Spinal cord (tissue), 10 donors: ENCODE data around the gene NSUN5. TPM values are rescaled to one million over a fixed set of nuclear protein-coding genes. Genes with fewer than 3 reads are reported as not detected.
"Not testable (repeated sequence)": the region's sequence is repeated elsewhere in the genome, so short reads cannot be mapped to it uniquely, and the experiment has no call there.

Experiments used
- DNase-seq, 6 donors: peaks; one replicate each; pipeline versions ENCODE4 v3.0.0 to v3.0.0-alpha.2; 2013 to 2015; ENCODE audit warnings: low spot score in 6 of 6, low read depth in 4 of 6
- H3K27ac ChIP-seq: one replicate; pipeline ENCODE4 v1.5.1; 2013; ENCODE audit warnings: low read depth, low read length, control low read depth
- H3K27me3 ChIP-seq: one replicate; pipeline ENCODE4 v1.6.1; 2013; ENCODE audit warnings: low read length; ENCODE audit not compliant: control insufficient read depth, insufficient read depth
- H3K36me3 ChIP-seq: one replicate; pipeline ENCODE4 v1.6.1; 2013; ENCODE audit warnings: low read length; ENCODE audit not compliant: control insufficient read depth, insufficient read depth
- H3K4me1 ChIP-seq: one replicate; pipeline ENCODE4 v1.6.1; 2013; ENCODE audit warnings: low read length; ENCODE audit not compliant: control insufficient read depth, insufficient read depth
- H3K4me3 ChIP-seq: one replicate; pipeline ENCODE4 v1.5.1; 2013; ENCODE audit warnings: low read depth, low read length, control low read depth
- H3K9me3 ChIP-seq: one replicate; pipeline ENCODE4 v1.6.1; 2013; ENCODE audit warnings: low read length; ENCODE audit not compliant: control insufficient read depth, insufficient read depth
- WGBS: methylation state at CpG from one replicate; pipeline ENCODE4 v1.1.5; 2013; ENCODE audit warnings: missing lambda C conversion rate; ENCODE audit not compliant: insufficient coverage; 5-methylcytosine and 5-hydroxymethylcytosine counted together
- polyA plus RNA-seq, 2 donors: library from polyadenylated mRNA; unstranded; fragments of 120-200 nt; gene quantifications; one replicate each; pipeline ENCODE4 v1.2.1, GENCODE V29; 2013; ENCODE audit not compliant: insufficient read length in 2 of 2
- total RNA-seq, 2 donors: library from RNA; depleted of rRNA in 1 of 2; stranded (reverse); fragments of 120-200 nt in 1 of 2; fragments of >200 nt in 1 of 2; gene quantifications; one replicate each; pipeline versions ENCODE4 v1.2.3 to v1.2.4, GENCODE V29; 2013 to 2014
- donor health status: healthy.

Gene NSUN5
- total and polyA plus RNA-seq, 4 donors, result 13.2 to 33.6 (median 24.1) TPM

GRCh38 chr7:73303546-73303945 lies 5.1 kb downstream of the NSUN5 start:
- DNase-seq, result no peak
- Histone ChIP-seq H3K27me3 (no peaks in the 10 kb centered on the region), H3K9me3 (no peaks in the 10 kb centered on the region), H3K4me1 (peaks cover 7% of the 10 kb centered on the region), H3K36me3 (peaks cover 37% of the 10 kb centered on the region), H3K27ac (no peak overlapping the region), H3K4me3 (no peak overlapping the region)
- 95% methylated on average over 24 of the region's 26 CpGs for WGBS

- H3K9me3 ChIP-seq, DNase-seq, H3K27me3 ChIP-seq, H3K27ac ChIP-seq, H3K4me1 ChIP-seq, H3K4me3 ChIP-seq: not testable (repeated sequence)
- WGBS, result 100% methylated on average over 2 of the region's 10 CpGs
- H3K36me3 ChIP-seq, result peaks cover 37% of the 10 kb centered on the region
These were observed 5.8 kb downstream of the NSUN5 start for GRCh38 chr7:73302846-73303245.

GRCh38 chr7:73301108-73301507 lies 7.5 kb downstream of the NSUN5 start:
- no CpG with 5 or more reads among the region's 14 CpGs for WGBS
- not testable (repeated sequence) for H3K27ac ChIP-seq, H3K9me3 ChIP-seq, H3K27me3 ChIP-seq, DNase-seq, H3K4me3 ChIP-seq, H3K4me1 ChIP-seq
- peaks cover 28% of the 10 kb centered on the region for H3K36me3 ChIP-seq

- H3K27ac ChIP-seq, H3K4me3 ChIP-seq, H3K4me1 ChIP-seq, H3K27me3 ChIP-seq, DNase-seq, H3K9me3 ChIP-seq: not testable (repeated sequence)
- no CpG with 5 or more reads among the region's 12 CpGs for WGBS
- peaks cover 18% of the 10 kb centered on the region for H3K36me3 ChIP-seq
These were observed 8.8 kb downstream of the NSUN5 start for GRCh38 chr7:73299812-73300211.

- H3K4me1 ChIP-seq, H3K4me3 ChIP-seq, H3K9me3 ChIP-seq, H3K27me3 ChIP-seq, H3K27ac ChIP-seq, DNase-seq, H3K36me3 ChIP-seq: not testable (repeated sequence)
- 93% methylated on average over 3 of the region's 27 CpGs for WGBS
These were observed 10.9 kb downstream of the NSUN5 start for GRCh38 chr7:73297706-73298105.

- H3K27ac ChIP-seq, result not testable (repeated sequence)
- no CpG with 5 or more reads among the region's 13 CpGs for WGBS
These were observed 11.4 kb downstream of the NSUN5 start for GRCh38 chr7:73297235-73297634.

GRCh38 chr7:73277210-73277609 lies 31.4 kb downstream of the NSUN5 start:
- H3K27ac ChIP-seq, H3K9me3 ChIP-seq, H3K4me3 ChIP-seq, DNase-seq, H3K36me3 ChIP-seq, H3K27me3 ChIP-seq, H3K4me1 ChIP-seq: not testable (repeated sequence)
- WGBS, result no CpG with 5 or more reads among the region's 5 CpGs

More at GRCh38 chr7:73297235-73297634, 11.4 kb downstream of the NSUN5 start:
- not testable (repeated sequence) for H3K9me3 ChIP-seq, H3K4me1 ChIP-seq, H3K36me3 ChIP-seq, DNase-seq, H3K4me3 ChIP-seq, H3K27me3 ChIP-seq

- H3K27me3 ChIP-seq, DNase-seq, H3K9me3 ChIP-seq, H3K27ac ChIP-seq, H3K4me3 ChIP-seq, H3K36me3 ChIP-seq, H3K4me1 ChIP-seq: not testable (repeated sequence)
- no CpG with 5 or more reads among the region's 4 CpGs for WGBS
These were observed 40.8 kb downstream of the NSUN5 start for GRCh38 chr7:73267813-73268212.

GRCh38 chr7:73266719-73267368 lies 41.8 kb downstream of the NSUN5 start:
- not testable (repeated sequence) for DNase-seq, H3K4me1 ChIP-seq, H3K9me3 ChIP-seq, H3K27me3 ChIP-seq, H3K36me3 ChIP-seq, H3K4me3 ChIP-seq, H3K27ac ChIP-seq
- WGBS, result no CpG with 5 or more reads among the region's 22 CpGs

- not testable (repeated sequence) for H3K36me3 ChIP-seq, H3K27me3 ChIP-seq, H3K9me3 ChIP-seq, DNase-seq, H3K4me1 ChIP-seq, H3K4me3 ChIP-seq, H3K27ac ChIP-seq
- no CpG with 5 or more reads among the region's 2 CpGs for WGBS
These were observed 46.2 kb downstream of the NSUN5 start for GRCh38 chr7:73262416-73262815.
